Kidney (tissue), 14 donors: Measurements from ENCODE around the gene ME3. TPM values are rescaled to one million over a fixed set of nuclear protein-coding genes. Genes with fewer than 3 reads are reported as not detected.
"Not testable (repeated sequence)": the region's sequence is repeated elsewhere in the genome, so short reads cannot be mapped to it uniquely, and the experiment has no call there.

ENCODE experiments used
- DNase-seq, 5 donors: peaks; one replicate each; pipeline ENCODE4 v3.0.0-alpha.2; 2013 to 2020
- FAIRE-seq: peaks from 2 replicates; lab custom pipeline; 2012; peaks lifted over from hg19 to GRCh38; lab: Jason Lieb, UNC
- H3K27ac ChIP-seq, 2 donors: one replicate each; pipeline ENCODE4 v1.7.0; 2013; ENCODE audit warnings: low read depth in 2 of 2, low read length in 2 of 2, inconsistent platforms in 1 of 2
- H3K27me3 ChIP-seq: one replicate; pipeline ENCODE4 v1.7.1; 2013; ENCODE audit warnings: low read length, inconsistent platforms; ENCODE audit not compliant: control insufficient read depth, insufficient read depth
- H3K36me3 ChIP-seq, 3 donors: one replicate each; pipeline versions ENCODE4 v1.7.0 to v1.7.1; 2013; ENCODE audit warnings: low read length in 3 of 3, control low read depth in 1 of 3, inconsistent platforms in 1 of 3; ENCODE audit not compliant: insufficient read depth in 3 of 3, control insufficient read depth in 2 of 3
- H3K4me1 ChIP-seq, 3 donors: one replicate each; pipeline versions ENCODE4 v1.7.0 to v1.7.1; 2013; ENCODE audit warnings: low read length in 3 of 3, inconsistent platforms in 1 of 3, low read depth in 1 of 3; ENCODE audit not compliant: control insufficient read depth in 2 of 3, insufficient read depth in 2 of 3
- H3K4me3 ChIP-seq, 3 donors: one replicate each; pipeline versions ENCODE4 v1.7.0 to v1.8.1; 2013; ENCODE audit warnings: low read length in 3 of 3, control low read depth in 1 of 3, inconsistent platforms in 1 of 3
- H3K9ac ChIP-seq, 3 donors: one replicate each; pipeline versions ENCODE4 v1.7.0 to v1.7.1; 2013; ENCODE audit warnings: low read length in 3 of 3, control low read depth in 1 of 3, inconsistent platforms in 1 of 3
- H3K9me3 ChIP-seq, 3 donors: one replicate each; pipeline versions ENCODE4 v1.7.0 to v1.7.1; 2013; ENCODE audit warnings: low read length in 3 of 3, control low read depth in 1 of 3, inconsistent platforms in 1 of 3; ENCODE audit not compliant: control insufficient read depth in 2 of 3, insufficient read depth in 1 of 3
- CTCF ChIP-seq: IDR thresholded peaks from 3 replicates; pipeline ENCODE4 v1.5.1; 2012; ENCODE audit warnings: mild to moderate bottlenecking, moderate library complexity, borderline replicate concordance; ENCODE audit not compliant: insufficient read depth; ENCODE audit errors: extremely low read depth
- intact Hi-C: fragments of 100-400 bp; cut with DNase I; formaldehyde crosslinking; loops from one replicate; pipeline ENCODE4 v1.11.1; 2022
- polyA plus RNA-seq: library from polyadenylated mRNA; stranded (reverse); fragments of 350-450 nt; fragmentation: Illumina TruSeq; extraction: RNeasy Lipid Tissue Mini Kit (QIAGEN cat#74804); gene quantifications from one replicate; pipeline ENCODE4 v1.2.3, GENCODE V29; 2014; ENCODE audit warnings: low read depth, low replicate concordance; ENCODE audit not compliant: insufficient read depth
- total RNA-seq: library from RNA; stranded (reverse); fragmentation: NEBNext Ultra II Directional; extraction: Animal tissue kit (Norgen Biotek cat#: 25700); gene quantifications from one replicate; pipeline ENCODE4 v1.2.1, GENCODE V29; 2021
- donor health status: control.
- donor health status: control.
- donor health status: control.
- donor health status: control.
- donor health status: control.
- donor health status: DM: yes; HTN: yes; CAD: no.
- donor health status: Normal renal cell carcinoma (clear cell type).

The ME3 gene
- total and polyA plus RNA-seq, 2 donors from 2014 or later, result 13.2 to 32.2 TPM

- FAIRE-seq, result no peak
- Histone ChIP-seq H3K9ac (no peak overlapping the region), H3K4me1 (no peaks in the 10 kb centered on the region), H3K27me3 (no peaks in the 10 kb centered on the region), H3K9me3 (no peaks in the 10 kb centered on the region), H3K4me3 (no peak overlapping the region), H3K36me3 (peaks cover 0 to 16% (median 15%) of the 10 kb centered on the region in 3 donors), H3K27ac (no peak overlapping the region)
- DNase-seq, result no peak
- intact Hi-C loops, result no loop called here
- no peak for TF ChIP-seq CTCF
These were observed 232.1 kb downstream of the ME3 start for GRCh38 chr11:86440305-86440716.

- intact Hi-C loops, result no loop called here
- no peaks in the 10 kb centered on the region for H3K9me3 ChIP-seq
- no peaks in the 10 kb centered on the region for H3K27me3 ChIP-seq
- FAIRE-seq (no peak), DNase-seq (no peak)
- peaks cover 0 to 11% (median 10%) of the 10 kb centered on the region in 3 donors for H3K36me3 ChIP-seq
- no peak for TF ChIP-seq CTCF
- no peaks in the 10 kb centered on the region for H3K4me1 ChIP-seq
- H3K4me3 ChIP-seq, result no peak overlapping the region
- no peak overlapping the region for H3K9ac ChIP-seq
- H3K27ac ChIP-seq, result no peak overlapping the region
These were observed 233.7 kb downstream of the ME3 start for GRCh38 chr11:86438685-86439084.

- Histone ChIP-seq H3K4me3 (no peak overlapping the region), H3K27me3 (no peaks in the 10 kb centered on the region), H3K9ac (no peak overlapping the region), H3K9me3 (no peaks in the 10 kb centered on the region), H3K4me1 (no peaks in the 10 kb centered on the region), H3K27ac (no peak overlapping the region), H3K36me3 (peaks cover 0 to 3% (median 2%) of the 10 kb centered on the region in 3 donors)
- DNase-seq, result no peak
- no peak for FAIRE-seq
- TF ChIP-seq CTCF, result no peak
- intact Hi-C loops, result no loop called here
These were observed 236.7 kb downstream of the ME3 start for GRCh38 chr11:86435711-86436110.

- H3K9me3 ChIP-seq, H3K4me3 ChIP-seq, H3K27me3 ChIP-seq, H3K27ac ChIP-seq, FAIRE-seq, H3K4me1 ChIP-seq, intact Hi-C loops, H3K9ac ChIP-seq, H3K36me3 ChIP-seq, DNase-seq: not testable (repeated sequence)
These were observed 238.9 kb downstream of the ME3 start for GRCh38 chr11:86433361-86434095.
